T-cell (primary cell): Measurements from ENCODE around the gene TUBB. TPM values are rescaled to one million over a fixed set of nuclear protein-coding genes. Genes with fewer than 3 reads are reported as not detected.

ENCODE experiments used
- ATAC-seq, 4 experiments: fragments of 200-7000 bp in 3 of 4; fragments of 150-1000 bp in 1 of 4; cut with Tn5 transposase; replicated peaks in 1 of 4; 1 replicate in 3 of 4; 2 replicates in 1 of 4; pipeline ENCODE4 v1.10.0; 2021; ENCODE audit warnings: moderate library complexity in 3 of 4, mild to moderate bottlenecking in 2 of 4, moderate number of reproducible peaks in 1 of 4
- CTCF ChIA-PET, 2 donors: fragments of 300-600 bp; sonication (Branson Sonifier 250); formaldehyde crosslinking; loops; one replicate each; lab custom pipeline; 2022; ENCODE audit warnings: antibody characterized with exemption in 2 of 2; lab: Charles Lee
- POLR2A ChIA-PET, 2 donors: fragments of 300-600 bp; sonication (Branson Sonifier 250); formaldehyde crosslinking; loops; one replicate each; lab custom pipeline; 2022; ENCODE audit warnings: antibody characterized with exemption in 2 of 2; lab: Charles Lee
- DNase-seq, 35 experiments: peaks; one replicate each; pipeline versions ENCODE4 v3.0.0 to v3.0.0-alpha.2; 2013 to 2023
- H3K27ac ChIP-seq: one replicate; pipeline ENCODE4 v1.5.1; 2013; ENCODE audit warnings: low read length
- H3K27me3 ChIP-seq, 2 experiments: replicated peaks in 1 of 2; 1 replicate in 1 of 2; 2 replicates in 1 of 2; pipeline versions ENCODE4 v1.6.1 to v1.7.0; 2013; ENCODE audit warnings: low read length in 1 of 2, mixed read lengths in 1 of 2; ENCODE audit not compliant: control insufficient read depth in 2 of 2, insufficient read depth in 2 of 2; ENCODE audit errors: extremely low read depth in 1 of 2
- H3K36me3 ChIP-seq, 2 donors: 1 replicate in 1 of 2; 2 replicates in 1 of 2; pipeline versions ENCODE4 v1.6.1 to v1.7.0; 2013; ENCODE audit warnings: low read length in 1 of 2; ENCODE audit not compliant: control insufficient read depth in 2 of 2, insufficient read depth in 1 of 2; ENCODE audit errors: extremely low read depth in 1 of 2
- H3K4me1 ChIP-seq, 2 experiments: 1 replicate in 1 of 2; 2 replicates in 1 of 2; pipeline versions ENCODE4 v1.6.1 to v1.7.0; 2013; ENCODE audit warnings: low read length in 2 of 2, mixed read lengths in 1 of 2; ENCODE audit not compliant: insufficient read depth in 2 of 2, control insufficient read depth in 1 of 2; ENCODE audit errors: extremely low read depth in 1 of 2
- H3K4me3 ChIP-seq, 2 donors: 1 replicate in 1 of 2; 2 replicates in 1 of 2; pipeline versions ENCODE4 v1.5.1 to v1.7.0; 2013; ENCODE audit warnings: mild to moderate bottlenecking in 2 of 2, low read length in 1 of 2, moderate library complexity in 1 of 2; ENCODE audit not compliant: control insufficient read depth in 1 of 2; ENCODE audit errors: extremely low read depth in 1 of 2
- H3K9me3 ChIP-seq: 2 replicates; pipeline ENCODE4 v1.7.0; 2013
- H3K27ac Mint-ChIP-seq, 2 donors: one replicate each; pipeline ENCODE4 v1.8.0; 2020 to 2021; ENCODE audit warnings: mild to moderate bottlenecking in 2 of 2, mixed read lengths in 2 of 2
- H3K27me3 Mint-ChIP-seq, 2 donors: one replicate each; pipeline ENCODE4 v1.8.0; 2021 to 2022; ENCODE audit warnings: mixed read lengths in 2 of 2
- H3K36me3 Mint-ChIP-seq: one replicate; pipeline ENCODE4 v1.8.0; 2021; ENCODE audit warnings: mixed read lengths
- H3K4me1 Mint-ChIP-seq, 3 donors: one replicate each; pipeline ENCODE4 v1.8.0; 2020 to 2022; ENCODE audit warnings: mixed read lengths in 3 of 3, mild to moderate bottlenecking in 1 of 3
- H3K4me3 Mint-ChIP-seq, 3 donors: one replicate each; pipeline ENCODE4 v1.8.0; 2020 to 2022; ENCODE audit warnings: mild to moderate bottlenecking in 3 of 3, mixed read lengths in 3 of 3, moderate library complexity in 3 of 3
- H3K9me3 Mint-ChIP-seq, 3 donors: one replicate each; pipeline ENCODE4 v1.8.0; 2020 to 2022; ENCODE audit warnings: mixed read lengths in 3 of 3
- WGBS: methylation state at CpG from one replicate; pipeline ENCODE4 v1.1.5; 2013; ENCODE audit warnings: missing lambda C conversion rate; ENCODE audit not compliant: insufficient coverage; 5-methylcytosine and 5-hydroxymethylcytosine counted together
- total RNA-seq, 35 experiments: library from RNA in 6 of 35; stranded (reverse) in 6 of 35; fragments of 120-200 nt in 1 of 35; gene quantifications; one replicate each; pipeline versions ENCODE4 v1.2.1 to v1.2.4 and lab custom pipeline; 2013 to 2026

TUBB gene
- total RNA-seq, 5 donors from 2014 or later (not counting 1 experiment from before 2014, with no cell fraction given): 108 to 246 (median 202) TPM

DNA sequence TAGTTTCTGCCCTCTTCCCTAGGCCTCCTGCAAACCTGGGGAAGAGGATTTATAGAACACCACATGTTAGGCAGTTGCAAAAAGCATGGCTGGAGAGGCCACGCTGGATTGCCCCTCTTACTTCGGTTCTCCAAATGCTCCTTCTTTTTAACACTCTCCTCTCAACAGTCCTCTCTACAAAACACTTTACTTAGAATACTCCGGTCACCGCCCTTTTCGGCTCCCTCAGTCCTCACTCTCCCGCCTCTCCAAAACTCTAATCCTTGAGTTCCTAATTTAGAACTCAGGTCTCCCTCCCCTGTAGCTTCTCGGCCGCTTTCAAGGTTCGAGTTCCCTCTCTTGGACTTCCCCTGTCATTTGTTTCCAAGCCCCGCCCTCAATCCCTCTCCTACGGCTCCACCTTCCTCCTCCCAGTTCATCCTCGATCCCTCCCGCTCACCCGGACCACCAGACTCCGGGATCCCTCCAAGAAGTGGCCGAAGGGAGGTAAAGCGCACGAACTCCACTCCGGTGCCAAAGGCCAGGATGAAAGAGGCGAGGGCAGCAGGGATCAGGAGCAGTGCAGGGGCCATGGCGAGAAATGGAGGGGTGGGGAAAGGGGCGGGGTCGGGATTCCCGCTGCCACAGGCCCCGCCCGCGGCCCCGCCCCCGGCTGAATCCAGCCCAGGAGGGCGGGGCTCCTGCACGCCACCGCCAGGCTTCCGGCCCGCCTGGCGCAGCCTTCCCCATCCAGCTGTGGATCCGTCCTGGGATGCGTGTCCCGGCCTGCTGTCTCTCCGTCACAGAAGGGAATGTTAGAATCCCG is 29.5 kb upstream of the TUBB start, which contains the start of gene NRM:
NRM (minus strand) TSS at position 582 of the 805 bp plus-strand sequence; CDS start at position 572, 10 bp downstream.
- H3K27me3 Mint-ChIP-seq: no peaks in the 10 kb centered on the region
- peaks cover 41 to 52% (median 46%) of the 10 kb centered on the region in 3 donors for H3K4me1 Mint-ChIP-seq
- H3K4me3 ChIP-seq: peak within 1 kb of the TSS; percentile 57 to 72
- ATAC-seq (peak; percentile 28 to 40 (median 34)), DNase-seq (peak in 31 of 35 experiments; percentile 17 to 82 (median 44))
- WGBS: 5% methylated on average over 38 of the region's 40 CpGs
- no peaks in the 10 kb centered on the region for H3K9me3 Mint-ChIP-seq
- ChIA-PET CTCF (interaction anchor here in 1 of 2 donors (0.7 to 1.5 kb wide), 2 partner anchors 18 to 40 kb away, joined by 3 to 4 read pairs; partner anchors contain the start of gene DHX16), POLR2A (interaction anchor here in 1 of 2 donors (0.6 kb wide), 1 partner anchor 44 kb away, joined by 5 read pairs; no protein-coding TSS in a partner anchor)
- peak within 1 kb of the TSS; percentile 49 for H3K27ac ChIP-seq
- peak within 1 kb of the TSS; percentile 86 to 96 (median 92) for H3K4me3 Mint-ChIP-seq
- H3K4me1 ChIP-seq: peaks cover 21 to 42% of the 10 kb centered on the region in 2 experiments
- H3K27me3 ChIP-seq: no peaks in the 10 kb centered on the region
- H3K36me3 ChIP-seq: no peaks in the 10 kb centered on the region
- H3K36me3 Mint-ChIP-seq: no peaks in the 10 kb centered on the region
- H3K9me3 ChIP-seq: no peaks in the 10 kb centered on the region
- peak within 1 kb of the TSS; percentile 87 to 88 for H3K27ac Mint-ChIP-seq

DNA sequence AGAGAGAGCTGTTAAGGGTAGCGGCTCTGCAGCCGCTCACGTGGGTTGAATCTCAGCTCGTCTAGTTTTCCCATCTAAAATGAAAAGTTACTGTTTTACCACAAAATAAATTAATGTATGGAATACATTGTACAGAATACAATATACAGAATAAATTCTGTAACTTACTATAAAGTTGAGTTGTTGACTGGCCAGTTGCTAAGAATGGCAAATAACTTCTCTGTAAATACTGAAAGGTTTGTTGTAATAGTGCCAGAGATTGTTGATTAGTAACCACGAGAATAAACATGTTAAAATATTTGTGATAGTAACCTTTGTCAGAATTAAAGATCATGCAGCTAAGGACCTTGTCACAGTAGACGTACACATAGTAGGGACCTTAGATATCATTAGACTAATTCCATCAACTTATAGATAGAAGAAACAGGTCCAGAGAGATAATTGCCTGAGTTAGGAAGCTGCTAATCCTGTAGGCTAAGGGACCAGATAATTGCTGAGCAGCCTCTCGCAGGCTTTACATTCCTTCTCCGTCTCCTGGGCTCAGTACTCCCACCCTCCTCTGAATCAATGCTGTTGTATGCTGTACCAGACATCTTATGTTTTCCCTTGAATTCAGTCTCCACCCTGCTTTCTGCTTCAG is 28.8 kb upstream of the TUBB start:
- H3K4me1 ChIP-seq: peaks cover 21 to 42% of the 10 kb centered on the region in 2 experiments
- H3K4me3 Mint-ChIP-seq: peak overlapping the region; percentile 82 to 96 (median 86)
- H3K4me1 Mint-ChIP-seq: peaks cover 41 to 46% (median 45%) of the 10 kb centered on the region in 3 donors
- no peak for ATAC-seq
- CTCF ChIA-PET: interaction anchor here in 1 of 2 donors (0.7 to 1.5 kb wide), 3 partner anchors 12 to 39 kb away, joined by 3 to 4 read pairs (median 4); partner anchors contain the start of gene DHX16
- H3K27me3 ChIP-seq: no peaks in the 10 kb centered on the region
- H3K4me3 ChIP-seq: peak overlapping the region; percentile 57 to 72
- no peaks in the 10 kb centered on the region for H3K9me3 Mint-ChIP-seq
- H3K9me3 ChIP-seq: no peaks in the 10 kb centered on the region
- H3K36me3 Mint-ChIP-seq: no peaks in the 10 kb centered on the region
- no peak for DNase-seq
- no peaks in the 10 kb centered on the region for H3K27me3 Mint-ChIP-seq
- peak overlapping the region; percentile 84 to 87 for H3K27ac Mint-ChIP-seq
- POLR2A ChIA-PET: no interaction called here
- H3K27ac ChIP-seq: peak overlapping the region; percentile 20
- WGBS: 100% methylated on average over 1 of the region's 8 CpGs
- H3K36me3 ChIP-seq: no peaks in the 10 kb centered on the region

DNA sequence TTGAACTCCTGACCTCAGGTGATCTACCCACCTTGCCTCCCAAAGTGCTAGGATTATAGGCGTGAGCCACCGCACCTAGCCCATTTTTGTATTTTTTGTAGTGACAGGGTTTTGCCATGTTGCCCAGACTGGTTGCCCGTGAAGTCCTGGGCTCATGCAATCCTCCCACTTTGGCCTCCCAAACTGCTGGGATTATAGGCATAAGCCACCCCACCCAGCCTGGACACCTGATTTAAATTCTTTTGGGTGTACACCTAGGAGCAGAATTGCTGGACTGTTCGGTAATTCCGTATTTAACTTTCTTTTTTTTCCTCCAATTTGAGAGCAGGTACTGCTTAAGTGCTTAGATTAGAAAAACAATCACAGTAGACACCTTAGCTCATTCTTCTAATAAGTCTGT is 23.7 kb upstream of the TUBB start:
- Mint-ChIP-seq H3K9me3 (no peaks in the 10 kb centered on the region), H3K27me3 (no peaks in the 10 kb centered on the region), H3K4me3 (no peak overlapping the region), H3K4me1 (peaks cover 4 to 6% (median 4%) of the 10 kb centered on the region in 3 donors), H3K36me3 (peaks cover 11% of the 10 kb centered on the region), H3K27ac (no peak overlapping the region)
- ChIA-PET CTCF (no interaction called here), POLR2A (no interaction called here)
- Histone ChIP-seq H3K27me3 (no peaks in the 10 kb centered on the region), H3K9me3 (no peaks in the 10 kb centered on the region), H3K27ac (no peak overlapping the region), H3K4me1 (peaks cover under 1 to 2% of the 10 kb centered on the region in 2 experiments), H3K36me3 (peaks cover 0 to 3% of the 10 kb centered on the region in 2 donors), H3K4me3 (no peak overlapping the region)
- ATAC-seq (no peak), DNase-seq (no peak)
- 100% methylated on average over 2 of the region's 5 CpGs for WGBS

DNA sequence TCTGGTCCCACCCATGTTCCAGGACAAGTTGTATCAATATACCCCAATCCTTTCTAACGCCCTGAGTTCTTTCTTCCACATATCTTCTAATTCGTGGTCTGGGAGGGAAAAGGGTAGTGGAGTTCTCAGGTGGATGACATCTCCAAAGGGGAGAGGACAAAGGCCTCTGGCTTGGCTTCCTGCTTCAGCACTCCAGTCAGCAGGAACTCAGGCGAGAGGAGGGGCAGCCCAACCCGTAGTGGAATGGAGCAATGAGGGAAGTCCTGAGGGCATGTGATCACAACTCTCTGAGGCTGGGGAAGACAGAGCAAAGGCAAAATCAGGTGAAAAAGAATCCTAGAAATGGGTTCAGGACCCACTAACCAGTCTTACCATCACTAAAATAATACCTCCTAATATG is 19.8 kb upstream of the TUBB start:
- DNase-seq (no peak), ATAC-seq (no peak)
- H3K4me1 Mint-ChIP-seq: no peaks in the 10 kb centered on the region
- no peaks in the 10 kb centered on the region for H3K9me3 Mint-ChIP-seq
- Histone ChIP-seq H3K4me1 (no peaks in the 10 kb centered on the region), H3K27ac (no peak overlapping the region), H3K27me3 (no peaks in the 10 kb centered on the region), H3K4me3 (no peak overlapping the region), H3K9me3 (no peaks in the 10 kb centered on the region), H3K36me3 (peaks cover 13 to 23% of the 10 kb centered on the region in 2 donors)
- no peaks in the 10 kb centered on the region for H3K27me3 Mint-ChIP-seq
- CTCF ChIA-PET: interaction anchor here in 1 of 2 donors (0.5 to 1.0 kb wide), 2 partner anchors 21 to 147 kb away, joined by 3 to 5 read pairs; no protein-coding TSS in a partner anchor
- POLR2A ChIA-PET: interaction anchor here in 1 of 2 donors (0.6 kb wide), 1 partner anchor 539 kb away, joined by 5 read pairs; the partner anchor contains the start of gene TRIM10
- no CpG with 5 or more reads among the region's 4 CpGs for WGBS
- peaks cover 40% of the 10 kb centered on the region for H3K36me3 Mint-ChIP-seq
- H3K27ac Mint-ChIP-seq: no peak overlapping the region
- H3K4me3 Mint-ChIP-seq: no peak overlapping the region

DNA sequence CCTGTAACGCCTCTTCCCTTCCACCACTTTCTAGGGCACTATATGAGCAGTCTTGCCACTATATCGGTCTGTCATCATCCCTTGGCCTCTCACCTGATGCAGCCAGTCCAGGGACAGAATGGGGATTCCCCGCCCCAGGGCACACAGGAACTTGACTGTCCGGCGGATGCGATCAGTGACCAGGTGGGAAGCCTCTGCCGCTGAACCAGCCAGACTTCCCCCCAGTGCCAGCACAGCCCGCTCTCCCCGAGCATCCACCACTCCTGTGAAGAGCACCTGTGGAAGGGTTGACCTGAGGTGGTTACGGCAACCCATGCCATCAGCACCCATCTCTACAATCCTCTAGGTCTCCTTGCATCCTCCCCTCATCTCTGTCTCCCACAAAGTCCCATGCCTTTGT is 17.1 kb upstream of the TUBB start:
- ChIA-PET CTCF (no interaction called here), POLR2A (no interaction called here)
- ATAC-seq: no peak
- H3K4me3 ChIP-seq: no peak overlapping the region
- H3K36me3 ChIP-seq: peaks cover 13 to 30% of the 10 kb centered on the region in 2 donors
- H3K4me1 ChIP-seq: no peaks in the 10 kb centered on the region
- Mint-ChIP-seq H3K36me3 (peaks cover 55% of the 10 kb centered on the region), H3K4me1 (no peaks in the 10 kb centered on the region), H3K9me3 (no peaks in the 10 kb centered on the region), H3K27ac (no peak overlapping the region), H3K27me3 (no peaks in the 10 kb centered on the region), H3K4me3 (no peak overlapping the region)
- H3K9me3 ChIP-seq: no peaks in the 10 kb centered on the region
- H3K27me3 ChIP-seq: no peaks in the 10 kb centered on the region
- 96% methylated on average over 6 of the region's 10 CpGs for WGBS
- H3K27ac ChIP-seq: no peak overlapping the region
- DNase-seq: no peak

DNA sequence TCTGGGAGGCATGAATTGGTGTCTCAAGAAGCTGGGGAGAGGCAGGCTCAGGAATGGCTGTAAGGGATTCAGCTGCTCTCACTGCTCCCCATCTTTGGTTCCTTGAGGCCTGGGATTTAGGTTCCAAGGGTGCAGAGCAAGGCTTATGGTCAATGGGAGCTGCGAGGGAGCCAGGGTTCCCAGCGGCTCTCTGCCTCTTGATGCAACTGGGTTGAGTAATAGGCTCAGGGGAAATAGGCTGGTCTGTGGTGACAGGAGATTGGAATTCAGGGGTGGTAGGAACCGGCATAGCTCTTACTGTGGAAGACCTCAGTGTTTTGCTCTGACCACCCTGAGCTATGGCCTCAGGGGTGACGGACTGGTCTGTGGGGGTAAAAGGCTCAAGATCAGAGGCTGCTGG is 16.3 kb upstream of the TUBB start:
- Histone ChIP-seq H3K9me3 (no peaks in the 10 kb centered on the region), H3K4me1 (no peaks in the 10 kb centered on the region), H3K36me3 (peaks cover 13 to 36% of the 10 kb centered on the region in 2 donors), H3K27me3 (no peaks in the 10 kb centered on the region), H3K4me3 (no peak overlapping the region), H3K27ac (no peak overlapping the region)
- POLR2A ChIA-PET: no interaction called here
- CTCF ChIA-PET: interaction anchor here in 1 of 2 donors (0.6 kb wide), 1 partner anchor 30 kb away, joined by 3 read pairs; no protein-coding TSS in a partner anchor
- no peak for DNase-seq
- Mint-ChIP-seq H3K27me3 (no peaks in the 10 kb centered on the region), H3K9me3 (no peaks in the 10 kb centered on the region), H3K4me1 (no peaks in the 10 kb centered on the region), H3K4me3 (no peak overlapping the region), H3K27ac (no peak overlapping the region), H3K36me3 (peaks cover 58% of the 10 kb centered on the region)
- 100% methylated on average over 4 of the region's 4 CpGs for WGBS
- ATAC-seq: no peak
